Keratinocyte (primary cell): ENCODE measurements around the gene FBN2. TPM values are rescaled to one million over a fixed set of nuclear protein-coding genes. Genes with fewer than 3 reads are reported as not detected.

Experiments
- DNase-seq: peaks from one replicate; pipeline ENCODE4 v3.0.0-alpha.2; 2011; ENCODE audit warnings: low read depth, missing footprints, low spot score
- FAIRE-seq: peaks from 2 replicates; lab custom pipeline; 2011; peaks lifted over from hg19 to GRCh38; lab: Jason Lieb, UNC
- H2AFZ ChIP-seq: 2 replicates; pipeline ENCODE4 v1.6.0; 2012; ENCODE audit warnings: low read length, control low read depth, inconsistent platforms; ENCODE audit not compliant: control insufficient read depth
- H3K27ac ChIP-seq: 2 replicates; pipeline ENCODE4 v1.5.1; 2011; ENCODE audit warnings: low read length; ENCODE audit not compliant: control insufficient read depth, insufficient read depth
- H3K27me3 ChIP-seq: 3 replicates; pipeline ENCODE4 v1.6.0; 2011; ENCODE audit warnings: low read length; ENCODE audit not compliant: control insufficient read depth, insufficient read depth; ENCODE audit errors: extremely low read depth
- H3K36me3 ChIP-seq, 2 experiments: 2 replicates in 1 of 2; 3 replicates in 1 of 2; pipeline ENCODE4 v1.5.1; 2011; ENCODE audit warnings: low read length in 2 of 2, mild to moderate bottlenecking in 1 of 2; ENCODE audit not compliant: control insufficient read depth in 2 of 2, insufficient read depth in 2 of 2; ENCODE audit errors: extremely low read depth in 1 of 2
- H3K4me1 ChIP-seq: 3 replicates; pipeline ENCODE4 v1.5.1; 2011; ENCODE audit warnings: low read length; ENCODE audit not compliant: control insufficient read depth, insufficient read depth; ENCODE audit errors: extremely low read depth
- H3K4me2 ChIP-seq: 3 replicates; pipeline ENCODE4 v1.6.0; 2011; ENCODE audit warnings: low read depth, low read length; ENCODE audit not compliant: control insufficient read depth, insufficient read depth; ENCODE audit errors: extremely low read depth
- H3K4me3 ChIP-seq, 3 experiments: fragments of 200-600 bp in 1 of 3; sonication (generic) in 1 of 3; 2 replicates in 2 of 3; 3 replicates in 1 of 3; pipeline ENCODE4 v1.5.1; 2011 to 2016; ENCODE audit warnings: low read length in 3 of 3, mild to moderate bottlenecking in 3 of 3, control low read depth in 2 of 3, inconsistent platforms in 1 of 3, low read depth in 1 of 3, mixed read lengths in 1 of 3, mixed run types in 1 of 3, moderate library complexity in 1 of 3; ENCODE audit not compliant: control insufficient read depth in 2 of 3, insufficient read depth in 2 of 3; ENCODE audit errors: extremely low read depth in 1 of 3
- H3K79me2 ChIP-seq: 2 replicates; pipeline ENCODE4 v1.6.0; 2012; ENCODE audit warnings: low read length; ENCODE audit not compliant: control insufficient read depth, insufficient read depth
- H3K9ac ChIP-seq: 3 replicates; pipeline ENCODE4 v1.6.0; 2011; ENCODE audit warnings: low read length; ENCODE audit not compliant: control insufficient read depth, insufficient read depth; ENCODE audit errors: extremely low read depth
- H3K9me1 ChIP-seq: 3 replicates; pipeline ENCODE4 v1.6.0; 2011; ENCODE audit warnings: low read length; ENCODE audit not compliant: control insufficient read depth, insufficient read depth; ENCODE audit errors: extremely low read depth
- H3K9me3 ChIP-seq: 2 replicates; pipeline ENCODE4 v1.5.1; 2012; ENCODE audit warnings: low read depth, low read length; ENCODE audit not compliant: control insufficient read depth
- H4K20me1 ChIP-seq: 3 replicates; pipeline ENCODE4 v1.6.0; 2011; ENCODE audit warnings: low read length; ENCODE audit not compliant: control insufficient read depth, insufficient read depth; ENCODE audit errors: extremely low read depth
- EZH2 ChIP-seq: IDR thresholded peaks from one replicate; pipeline ENCODE4 v1.6.1; 2012; ENCODE audit warnings: inconsistent platforms, mild to moderate bottlenecking, low read length, moderate library complexity
- dilution Hi-C: fragments of 300-500 bp; cut with MboI; formaldehyde crosslinking; loops from one replicate; pipeline ENCODE4 v1.7.0; 2020; ENCODE audit warnings: low sequenced_read_pairs; ENCODE audit not compliant: extremely low pct_ligation_motif_present
- polyA plus RNA-seq, 5 experiments: library from polyadenylated mRNA; depleted of rRNA in 3 of 5; stranded (reverse) in 3 of 5; stranded (forward) in 1 of 5; unstranded in 1 of 5; fragments of >200 nt; gene quantifications; 1 replicate in 1 of 5; 2 replicates in 3 of 5; 3 replicates in 1 of 5; pipeline versions ENCODE4 v1.2.1 to v1.2.3, GENCODE V29; 2011 to 2012; ENCODE audit warnings: missing spikeins in 2 of 5, low read depth in 1 of 5, low replicate concordance in 1 of 5
- TF ChIP-seq, protein P1 (sequence below), 3 experiments: IDR thresholded peaks in 1 of 3; conservative IDR thresholded peaks in 1 of 3; optimal IDR thresholded peaks in 1 of 3; 2 replicates in 2 of 3; 3 replicates in 1 of 3; pipeline versions ENCODE3 to v1.5.1; 2011; ENCODE audit warnings: low read length in 3 of 3, mild to moderate bottlenecking in 3 of 3, moderate library complexity in 2 of 3, control low read depth in 1 of 3, inconsistent platforms in 1 of 3; ENCODE audit not compliant: insufficient read depth in 2 of 3; ENCODE audit errors: extremely low read depth in 1 of 3

Gene FBN2
- polyA plus RNA-seq, 1 donor (not counting 4 experiments of a cell fraction or from before 2014, with no cell fraction given), result 30.1 TPM

DNA sequence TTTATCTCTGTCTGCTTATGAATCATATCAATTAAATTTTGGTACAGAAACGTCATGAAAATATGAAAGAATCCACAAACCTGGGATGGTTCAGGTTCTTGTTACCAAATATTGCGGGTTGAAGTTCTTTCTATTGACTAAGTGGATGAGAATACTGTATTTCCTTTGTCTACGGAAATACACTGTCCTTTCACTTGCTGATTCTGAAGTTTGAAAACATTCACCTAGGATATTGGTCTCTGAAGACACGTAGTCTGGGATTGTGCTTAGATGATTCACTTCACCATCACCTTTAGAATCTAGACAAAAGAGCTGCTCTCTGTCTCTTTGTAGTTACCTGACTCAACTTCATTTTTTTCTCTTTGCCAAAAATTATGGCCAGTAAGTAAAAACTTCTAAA, 222.4 kb downstream of the FBN2 start:
- FAIRE-seq (peak; percentile 86), DNase-seq (peak; percentile 60)
- no peaks in the 10 kb centered on the region for H3K9me3 ChIP-seq
- H3K79me2 ChIP-seq, result no peaks in the 10 kb centered on the region
- no peaks in the 10 kb centered on the region for H3K9me1 ChIP-seq
- TF ChIP-seq, protein P1, sequence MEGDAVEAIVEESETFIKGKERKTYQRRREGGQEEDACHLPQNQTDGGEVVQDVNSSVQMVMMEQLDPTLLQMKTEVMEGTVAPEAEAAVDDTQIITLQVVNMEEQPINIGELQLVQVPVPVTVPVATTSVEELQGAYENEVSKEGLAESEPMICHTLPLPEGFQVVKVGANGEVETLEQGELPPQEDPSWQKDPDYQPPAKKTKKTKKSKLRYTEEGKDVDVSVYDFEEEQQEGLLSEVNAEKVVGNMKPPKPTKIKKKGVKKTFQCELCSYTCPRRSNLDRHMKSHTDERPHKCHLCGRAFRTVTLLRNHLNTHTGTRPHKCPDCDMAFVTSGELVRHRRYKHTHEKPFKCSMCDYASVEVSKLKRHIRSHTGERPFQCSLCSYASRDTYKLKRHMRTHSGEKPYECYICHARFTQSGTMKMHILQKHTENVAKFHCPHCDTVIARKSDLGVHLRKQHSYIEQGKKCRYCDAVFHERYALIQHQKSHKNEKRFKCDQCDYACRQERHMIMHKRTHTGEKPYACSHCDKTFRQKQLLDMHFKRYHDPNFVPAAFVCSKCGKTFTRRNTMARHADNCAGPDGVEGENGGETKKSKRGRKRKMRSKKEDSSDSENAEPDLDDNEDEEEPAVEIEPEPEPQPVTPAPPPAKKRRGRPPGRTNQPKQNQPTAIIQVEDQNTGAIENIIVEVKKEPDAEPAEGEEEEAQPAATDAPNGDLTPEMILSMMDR (optimal IDR thresholded peaks at IDR 0.05 in 1 of 3, IDR thresholded peaks at IDR 0.05 in 1 of 3, conservative IDR thresholded peaks at IDR 0.05 in 1 of 3; ENCODE audit: extremely low read depth in 1 of 3, insufficient read depth in 2 of 3, low read length in 3 of 3), result no peak
- TF ChIP-seq EZH2, result no peak
- dilution Hi-C loops, result no loop called here
- no peak overlapping the region for H3K9ac ChIP-seq
- H3K4me1 ChIP-seq, result peaks cover 31% of the 10 kb centered on the region
- H3K4me2 ChIP-seq, result peak overlapping the region; percentile 24
- no peak overlapping the region for H3K4me3 ChIP-seq
- no peaks in the 10 kb centered on the region for H3K27me3 ChIP-seq
- peak overlapping the region; percentile 65 for H3K27ac ChIP-seq
- peaks cover 4 to 6% of the 10 kb centered on the region in 2 experiments for H3K36me3 ChIP-seq
- H4K20me1 ChIP-seq, result no peaks in the 10 kb centered on the region
- H2AFZ ChIP-seq, result no peak overlapping the region

DNA sequence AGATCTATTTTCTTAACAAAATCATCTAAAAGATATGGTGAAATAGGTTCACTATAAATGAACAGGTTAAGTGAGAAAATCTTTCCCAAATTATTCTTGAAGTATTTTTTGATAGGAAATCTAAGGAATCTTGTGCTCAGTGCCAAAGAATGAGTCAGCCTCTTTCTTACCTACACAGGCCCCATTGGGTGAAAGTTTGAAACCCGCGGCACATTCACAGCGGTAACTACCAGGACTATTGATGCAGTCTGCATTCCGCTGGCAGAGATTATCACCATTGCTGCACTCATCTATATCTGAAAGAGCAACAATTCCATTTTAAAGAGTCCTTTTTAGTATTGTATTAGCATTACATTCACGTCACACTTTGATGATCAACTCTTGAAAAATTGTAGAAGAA, 232.7 kb downstream of the FBN2 start:
- H3K27ac ChIP-seq, result no peak overlapping the region
- FAIRE-seq (no peak), DNase-seq (no peak)
- no peak overlapping the region for H2AFZ ChIP-seq
- peaks cover 22% of the 10 kb centered on the region for H3K4me1 ChIP-seq
- no peak for TF ChIP-seq EZH2
- TF ChIP-seq, protein P1 (optimal IDR thresholded peaks at IDR 0.05 in 1 of 3, IDR thresholded peaks at IDR 0.05 in 1 of 3, conservative IDR thresholded peaks at IDR 0.05 in 1 of 3; ENCODE audit: extremely low read depth in 1 of 3, insufficient read depth in 2 of 3, low read length in 3 of 3), result no peak
- dilution Hi-C loops, result no loop called here
- no peak overlapping the region for H3K9ac ChIP-seq
- H4K20me1 ChIP-seq, result no peaks in the 10 kb centered on the region
- H3K79me2 ChIP-seq, result no peaks in the 10 kb centered on the region
- H3K36me3 ChIP-seq, result peaks cover 0 to 6% of the 10 kb centered on the region in 2 experiments
- H3K27me3 ChIP-seq, result no peaks in the 10 kb centered on the region
- H3K9me1 ChIP-seq, result no peaks in the 10 kb centered on the region
- no peak overlapping the region for H3K4me3 ChIP-seq
- H3K4me2 ChIP-seq, result no peak overlapping the region
- no peaks in the 10 kb centered on the region for H3K9me3 ChIP-seq
